Epithelial cell of proximal tubule (primary cell): ENCODE results near the gene NCEH1. TPM values are rescaled to one million over a fixed set of nuclear protein-coding genes. Genes with fewer than 3 reads are reported as not detected.

Experiments used
- DNase-seq: peaks from one replicate; pipeline ENCODE4 v3.0.0-alpha.2; 2011; ENCODE audit warnings: low read depth
- H3K4me3 ChIP-seq: 2 replicates; pipeline ENCODE4 v1.5.1; 2011; ENCODE audit warnings: low read depth, mild to moderate bottlenecking, low read length
- CTCF ChIP-seq: conservative IDR thresholded peaks from 2 replicates; pipeline ENCODE4 v1.5.1; 2012; ENCODE audit warnings: low read depth, mild to moderate bottlenecking, low read length
- total RNA-seq: library from RNA; depleted of rRNA; stranded (reverse); fragments of >200 nt; gene quantifications from 2 replicates; pipeline ENCODE4 v1.2.3, GENCODE V29; 2015

Gene NCEH1
- total RNA-seq, 1 donor from 2014 or later = 72.9 TPM

GRCh38 chr3:172643506-172644179 lies 67.2 kb downstream of the NCEH1 start:
- no peak for TF ChIP-seq CTCF
- no peak overlapping the region for H3K4me3 ChIP-seq
- DNase-seq = no peak

DNA sequence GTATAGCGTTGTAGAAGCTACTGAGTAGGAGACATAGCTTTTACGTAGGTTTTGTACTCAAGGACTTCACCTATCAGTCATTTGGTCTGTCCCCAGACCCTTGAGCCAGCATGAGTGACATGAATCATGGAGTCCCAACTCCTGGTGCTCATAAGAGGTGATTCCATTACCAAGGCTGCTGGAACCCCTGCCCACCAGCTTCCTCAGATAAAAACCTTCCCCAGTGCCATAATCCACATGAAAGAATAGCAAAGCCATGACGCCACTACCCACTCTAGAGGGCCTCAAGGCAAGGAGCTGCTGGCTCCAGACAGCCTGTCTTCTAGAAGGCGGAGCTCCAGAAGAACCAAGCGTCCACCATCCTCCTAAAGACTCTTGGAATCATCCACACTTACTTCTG lies 69.6 kb downstream of the NCEH1 start:
- no peak for TF ChIP-seq CTCF
- no peak overlapping the region for H3K4me3 ChIP-seq
- DNase-seq = no peak

DNA sequence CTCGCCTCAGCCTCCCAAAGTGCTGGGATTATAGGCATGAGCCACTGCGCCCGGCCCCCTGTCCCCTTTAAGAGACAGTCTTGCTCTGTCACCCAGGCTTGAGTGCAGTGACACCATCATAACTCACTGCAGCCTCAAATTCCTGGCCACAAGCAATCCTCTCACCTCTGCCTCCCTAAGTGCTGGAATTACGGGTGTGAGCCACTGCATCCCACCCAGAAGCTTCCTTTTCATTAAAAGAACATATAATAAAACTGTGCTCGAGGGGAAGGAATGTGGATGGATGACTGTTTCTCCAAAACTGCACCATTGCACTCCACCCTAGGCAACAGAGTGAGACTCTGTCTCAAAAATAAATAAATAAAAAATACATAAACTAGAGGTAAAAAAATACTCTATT lies 70.1 kb downstream of the NCEH1 start:
- no peak overlapping the region for H3K4me3 ChIP-seq
- no peak for DNase-seq
- TF ChIP-seq CTCF = no peak

DNA sequence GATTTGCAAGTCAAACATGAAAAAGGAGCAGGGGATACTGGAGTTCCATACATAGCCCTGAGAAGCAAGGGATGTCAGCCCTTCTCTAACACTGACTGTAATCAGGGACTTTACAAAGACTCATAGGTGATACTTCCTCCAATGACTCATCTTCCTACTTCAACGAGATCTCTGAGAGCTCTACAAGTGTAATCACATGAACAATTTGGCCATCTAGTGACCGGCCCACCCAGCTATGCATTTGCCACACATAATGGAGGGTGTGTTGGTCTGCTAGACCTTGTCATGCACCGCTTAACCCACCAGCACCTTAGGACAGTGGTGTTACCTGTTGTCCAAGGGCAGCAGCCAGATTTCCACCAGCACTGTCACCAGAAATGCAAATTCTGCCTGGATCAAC lies 75.3 kb downstream of the NCEH1 start:
- no peak overlapping the region for H3K4me3 ChIP-seq
- peak; percentile 59 for DNase-seq
- TF ChIP-seq CTCF = no peak

DNA sequence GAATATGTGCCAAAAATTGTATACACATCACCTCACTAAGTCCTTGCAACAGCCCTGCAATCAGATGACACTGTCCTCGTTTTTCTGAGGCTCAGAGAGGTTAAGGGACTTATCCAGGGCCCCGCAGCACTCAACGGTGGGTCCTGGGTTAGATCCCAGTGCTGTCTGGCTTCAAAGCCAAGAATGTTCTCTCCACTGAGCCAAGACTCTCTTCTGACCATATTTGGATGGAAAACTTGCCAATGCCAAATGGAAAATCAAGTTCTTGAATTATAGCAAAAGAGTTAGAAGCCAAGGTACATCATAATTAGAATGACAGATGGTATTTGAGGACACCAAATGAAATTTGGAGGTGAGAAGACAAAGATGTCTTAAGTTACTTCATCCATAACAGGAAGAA lies 75.9 kb downstream of the NCEH1 start:
- TF ChIP-seq CTCF = no peak
- no peak for DNase-seq
- H3K4me3 ChIP-seq = no peak overlapping the region

GRCh38 chr3:172630316-172630715 lies 80.6 kb downstream of the NCEH1 start:
- no peak for DNase-seq
- TF ChIP-seq CTCF = no peak
- H3K4me3 ChIP-seq = no peak overlapping the region

DNA sequence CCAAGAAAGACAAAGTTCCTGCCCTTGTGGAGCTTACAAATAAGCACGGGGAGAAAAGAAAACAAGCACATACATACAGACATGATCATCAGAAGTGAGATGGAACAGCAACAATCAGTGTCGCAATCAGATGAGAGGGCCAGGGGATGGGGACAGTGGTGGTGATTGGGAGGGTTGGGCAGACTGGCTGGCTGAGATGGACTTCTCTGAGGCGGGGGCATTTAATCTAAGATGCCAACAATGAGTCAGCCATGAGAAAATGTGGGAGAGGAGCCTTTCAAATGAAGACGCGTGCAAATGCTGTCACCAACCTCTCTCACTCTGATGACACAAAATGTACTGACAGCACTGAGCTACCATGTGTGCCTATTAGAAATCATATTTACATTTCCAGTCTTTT lies 81.4 kb downstream of the NCEH1 start:
- no peak overlapping the region for H3K4me3 ChIP-seq
- DNase-seq = no peak
- no peak for TF ChIP-seq CTCF
